ENCODE measurements around the gene MYBPH.

The MYBPH gene

GRCh38 chr1:203206129-203206687 is 30.6 kb upstream of the MYBPH start:
- TF ChIP-seq, protein P1, sequence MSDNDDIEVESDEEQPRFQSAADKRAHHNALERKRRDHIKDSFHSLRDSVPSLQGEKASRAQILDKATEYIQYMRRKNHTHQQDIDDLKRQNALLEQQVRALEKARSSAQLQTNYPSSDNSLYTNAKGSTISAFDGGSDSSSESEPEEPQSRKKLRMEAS (IDR thresholded peaks at IDR 0.05; ENCODE audit: low read depth, low read length): no peak
- TF ChIP-seq MYC (IDR thresholded peaks at IDR 0.05; ENCODE audit: low read depth, low read length) (no peak), POLR2A (IDR thresholded peaks at IDR 0.05; ENCODE audit: extremely low read depth, insufficient read length) (no peak)
- TF ChIP-seq, protein P2, sequence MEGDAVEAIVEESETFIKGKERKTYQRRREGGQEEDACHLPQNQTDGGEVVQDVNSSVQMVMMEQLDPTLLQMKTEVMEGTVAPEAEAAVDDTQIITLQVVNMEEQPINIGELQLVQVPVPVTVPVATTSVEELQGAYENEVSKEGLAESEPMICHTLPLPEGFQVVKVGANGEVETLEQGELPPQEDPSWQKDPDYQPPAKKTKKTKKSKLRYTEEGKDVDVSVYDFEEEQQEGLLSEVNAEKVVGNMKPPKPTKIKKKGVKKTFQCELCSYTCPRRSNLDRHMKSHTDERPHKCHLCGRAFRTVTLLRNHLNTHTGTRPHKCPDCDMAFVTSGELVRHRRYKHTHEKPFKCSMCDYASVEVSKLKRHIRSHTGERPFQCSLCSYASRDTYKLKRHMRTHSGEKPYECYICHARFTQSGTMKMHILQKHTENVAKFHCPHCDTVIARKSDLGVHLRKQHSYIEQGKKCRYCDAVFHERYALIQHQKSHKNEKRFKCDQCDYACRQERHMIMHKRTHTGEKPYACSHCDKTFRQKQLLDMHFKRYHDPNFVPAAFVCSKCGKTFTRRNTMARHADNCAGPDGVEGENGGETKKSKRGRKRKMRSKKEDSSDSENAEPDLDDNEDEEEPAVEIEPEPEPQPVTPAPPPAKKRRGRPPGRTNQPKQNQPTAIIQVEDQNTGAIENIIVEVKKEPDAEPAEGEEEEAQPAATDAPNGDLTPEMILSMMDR (IDR thresholded peaks at IDR 0.05; ENCODE audit: low read depth, low read length): no peak
- no peak overlapping the region for H3K4me3 ChIP-seq (ENCODE audit: low read depth, low read length)
- no peak for DNase-seq (ENCODE audit: low read depth)

- H3K4me3 ChIP-seq (ENCODE audit: low read depth, low read length): no peak overlapping the region
- no peak for DNase-seq (ENCODE audit: low read depth)
- TF ChIP-seq MYC (IDR thresholded peaks at IDR 0.05; ENCODE audit: low read depth, low read length): no peak
- TF ChIP-seq, protein P1 (IDR thresholded peaks at IDR 0.05; ENCODE audit: low read depth, low read length): no peak
- TF ChIP-seq POLR2A (IDR thresholded peaks at IDR 0.05; ENCODE audit: extremely low read depth, insufficient read length): no peak
- TF ChIP-seq, protein P2 (IDR thresholded peaks at IDR 0.05; ENCODE audit: low read depth, low read length): no peak
Observed at GRCh38 chr1:203204756-203205155, 29.1 kb upstream of the MYBPH start.

- no peak overlapping the region for H3K4me3 ChIP-seq (ENCODE audit: low read depth, low read length)
- TF ChIP-seq MYC (IDR thresholded peaks at IDR 0.05; ENCODE audit: low read depth, low read length) (no peak), POLR2A (IDR thresholded peaks at IDR 0.05; ENCODE audit: extremely low read depth, insufficient read length) (no peak)
- TF ChIP-seq, protein P2 (IDR thresholded peaks at IDR 0.05; ENCODE audit: low read depth, low read length): no peak
- TF ChIP-seq, protein P1 (IDR thresholded peaks at IDR 0.05; ENCODE audit: low read depth, low read length): no peak
- DNase-seq (ENCODE audit: low read depth): peak; percentile 90
Observed at GRCh38 chr1:203202431-203203245, 27.0 kb upstream of the MYBPH start.

GRCh38 chr1:203201516-203202205 is 26.0 kb upstream of the MYBPH start:
- TF ChIP-seq MYC (IDR thresholded peaks at IDR 0.05; ENCODE audit: low read depth, low read length): no peak
- no peak for TF ChIP-seq POLR2A (IDR thresholded peaks at IDR 0.05; ENCODE audit: extremely low read depth, insufficient read length)
- TF ChIP-seq, protein P1 (IDR thresholded peaks at IDR 0.05; ENCODE audit: low read depth, low read length): no peak
- TF ChIP-seq, protein P2 (IDR thresholded peaks at IDR 0.05; ENCODE audit: low read depth, low read length): no peak
- H3K4me3 ChIP-seq (ENCODE audit: low read depth, low read length): no peak overlapping the region
- DNase-seq (ENCODE audit: low read depth): no peak

DNA sequence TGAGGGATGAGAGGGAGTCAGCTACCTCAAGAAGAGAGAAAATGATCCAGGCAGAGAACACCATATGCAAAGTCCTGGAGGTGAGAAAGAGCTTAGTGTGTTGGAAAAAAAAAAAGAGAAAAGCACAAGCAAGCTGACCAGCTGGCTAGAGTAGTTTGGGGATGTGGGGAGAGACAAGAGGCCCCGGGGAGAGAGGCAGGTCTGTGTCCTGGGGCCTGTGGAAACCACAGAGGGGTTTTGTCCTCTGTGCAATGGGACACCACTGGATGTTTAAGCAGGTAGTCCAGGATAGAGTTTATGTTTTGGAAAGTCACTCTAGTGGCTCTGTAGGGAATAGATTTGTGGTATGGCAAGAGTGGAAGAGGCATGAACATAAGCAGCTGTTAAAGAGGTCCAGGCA is 25.3 kb upstream of the MYBPH start:
- TF ChIP-seq POLR2A (IDR thresholded peaks at IDR 0.05; ENCODE audit: extremely low read depth, insufficient read length): no peak
- TF ChIP-seq MYC (IDR thresholded peaks at IDR 0.05; ENCODE audit: low read depth, low read length): no peak
- TF ChIP-seq, protein P2 (IDR thresholded peaks at IDR 0.05; ENCODE audit: low read depth, low read length): no peak
- TF ChIP-seq, protein P1 (IDR thresholded peaks at IDR 0.05; ENCODE audit: low read depth, low read length): no peak
- DNase-seq (ENCODE audit: low read depth): peak; percentile 63
- no peak overlapping the region for H3K4me3 ChIP-seq (ENCODE audit: low read depth, low read length)
